H9 (cell line): ENCODE data around the gene ECEL1. TPM values are rescaled to one million over a fixed set of nuclear protein-coding genes. Genes with fewer than 3 reads are reported as not detected.

Source experiments
- DNase-seq: peaks from one replicate; pipeline ENCODE4 v3.0.0-alpha.2; 2017
- H2AFZ ChIP-seq: one replicate; pipeline ENCODE4 v1.6.1; 2013; ENCODE audit warnings: mild to moderate bottlenecking, low read length, control low read depth, moderate library complexity
- H2AK5ac ChIP-seq: 2 replicates; pipeline ENCODE4 v1.6.1; 2013; ENCODE audit warnings: low read length, control low read depth, mixed read lengths; ENCODE audit not compliant: insufficient read length
- H2BK120ac ChIP-seq: one replicate; pipeline ENCODE4 v1.6.1; 2013; ENCODE audit warnings: low read depth, mild to moderate bottlenecking, low read length, control low read depth, inconsistent platforms; ENCODE audit not compliant: poor library complexity, severe bottlenecking
- H2BK12ac ChIP-seq: 2 replicates; pipeline ENCODE4 v1.6.1; 2013; ENCODE audit warnings: low read length, control low read depth, mixed read lengths, low read depth; ENCODE audit not compliant: insufficient read length
- H2BK15ac ChIP-seq: 2 replicates; pipeline ENCODE4 v1.6.1; 2013; ENCODE audit warnings: low read depth, low read length, control low read depth
- H2BK20ac ChIP-seq: one replicate; pipeline ENCODE4 v1.6.1; 2013; ENCODE audit warnings: low read depth, mild to moderate bottlenecking, low read length, control low read depth, inconsistent platforms; ENCODE audit not compliant: poor library complexity, severe bottlenecking
- H2BK5ac ChIP-seq: 2 replicates; pipeline ENCODE4 v1.6.1; 2013; ENCODE audit warnings: low read length, control low read depth, mixed read lengths; ENCODE audit not compliant: insufficient read length
- H3K14ac ChIP-seq: 2 replicates; pipeline ENCODE4 v1.6.1; 2013; ENCODE audit warnings: low read length, control low read depth; ENCODE audit not compliant: insufficient read depth
- H3K18ac ChIP-seq: 2 replicates; pipeline ENCODE4 v1.6.1; 2013; ENCODE audit warnings: low read depth, mild to moderate bottlenecking, mixed read lengths, low read length, control low read depth; ENCODE audit not compliant: insufficient read length
- H3K23ac ChIP-seq: 2 replicates; pipeline ENCODE4 v1.6.1; 2013; ENCODE audit warnings: low read length, control low read depth, mixed read lengths, low read depth; ENCODE audit not compliant: insufficient read length
- H3K23me2 ChIP-seq: 2 replicates; pipeline ENCODE4 v1.6.1; 2013; ENCODE audit warnings: low read depth, mild to moderate bottlenecking, mixed read lengths, low read length, control low read depth; ENCODE audit not compliant: insufficient read length, poor library complexity, severe bottlenecking
- H3K27ac ChIP-seq: 2 replicates; pipeline ENCODE4 v1.5.1; 2013; ENCODE audit warnings: low read length, control low read depth, mixed read lengths, low read depth; ENCODE audit not compliant: insufficient read length
- H3K27me3 ChIP-seq: 2 replicates; pipeline ENCODE4 v1.6.1; 2013; ENCODE audit warnings: low read length, control low read depth, inconsistent platforms; ENCODE audit not compliant: insufficient read depth
- H3K4ac ChIP-seq: 2 replicates; pipeline ENCODE4 v1.6.1; 2013; ENCODE audit warnings: low read depth, mild to moderate bottlenecking, control low read depth, inconsistent platforms, low read length, moderate library complexity
- H3K4me1 ChIP-seq: 2 replicates; pipeline ENCODE4 v1.6.1; 2013; ENCODE audit warnings: low read length, control low read depth, inconsistent platforms; ENCODE audit not compliant: insufficient read depth
- H3K4me2 ChIP-seq: 2 replicates; pipeline ENCODE4 v1.6.1; 2013; ENCODE audit warnings: low read length, control low read depth, mixed read lengths; ENCODE audit not compliant: insufficient read length, insufficient read depth
- H3K56ac ChIP-seq: 2 replicates; pipeline ENCODE4 v1.6.1; 2013; ENCODE audit warnings: low read depth, mild to moderate bottlenecking, mixed read lengths, low read length, control low read depth; ENCODE audit not compliant: insufficient read length
- H3K79me1 ChIP-seq: 2 replicates; pipeline ENCODE4 v1.6.1; 2013; ENCODE audit warnings: low read depth, mild to moderate bottlenecking, moderate library complexity, low read length, control low read depth, inconsistent platforms; ENCODE audit not compliant: insufficient read depth, poor library complexity, severe bottlenecking
- H3K79me2 ChIP-seq: 2 replicates; pipeline ENCODE4 v1.6.1; 2013; ENCODE audit warnings: low read length, control low read depth, inconsistent platforms; ENCODE audit not compliant: insufficient read depth
- H3K9ac ChIP-seq: 2 replicates; pipeline ENCODE4 v1.6.1; 2013; ENCODE audit warnings: low read length, control low read depth, mixed read lengths; ENCODE audit not compliant: insufficient read length; ENCODE audit errors: extremely low read depth
- H3K9me3 ChIP-seq: one replicate; pipeline ENCODE4 v1.6.1; 2013; ENCODE audit warnings: low read depth, low read length, inconsistent platforms; ENCODE audit not compliant: control insufficient read depth
- H3T11ph ChIP-seq: one replicate; pipeline ENCODE4 v1.6.1; 2013; ENCODE audit warnings: mild to moderate bottlenecking, low read length, control low read depth, inconsistent platforms
- H4K20me1 ChIP-seq: one replicate; pipeline ENCODE4 v1.6.1; 2013; ENCODE audit not compliant: control insufficient read depth, insufficient read length, insufficient read depth
- H4K5ac ChIP-seq: 2 replicates; pipeline ENCODE4 v1.6.1; 2013; ENCODE audit warnings: low read depth, mild to moderate bottlenecking, mixed read lengths, low read length, control low read depth; ENCODE audit not compliant: insufficient read length
- H4K8ac ChIP-seq: replicated peaks from 2 replicates; pipeline ENCODE4 v1.6.1; 2013; ENCODE audit warnings: low read length, control low read depth, mixed read lengths, low read depth; ENCODE audit not compliant: insufficient read length
- H4K91ac ChIP-seq: 2 replicates; pipeline ENCODE4 v1.6.1; 2013; ENCODE audit warnings: low read depth, mild to moderate bottlenecking, moderate library complexity, mixed read lengths, low read length, control low read depth; ENCODE audit not compliant: insufficient read length
- H3K27ac Mint-ChIP-seq, 3 experiments: 2 replicates in 2 of 3; 3 replicates in 1 of 3; pipeline ENCODE4 v1.8.0; 2020 to 2021; ENCODE audit warnings: mixed read lengths in 3 of 3, mild to moderate bottlenecking in 1 of 3, moderate library complexity in 1 of 3
- H3K27me3 Mint-ChIP-seq: 2 replicates; pipeline ENCODE4 v1.8.0; 2021; ENCODE audit warnings: low read depth, mild to moderate bottlenecking, moderate library complexity, mixed read lengths
- H3K36me3 Mint-ChIP-seq, 3 experiments: 2 replicates in 2 of 3; 3 replicates in 1 of 3; pipeline ENCODE4 v1.8.0; 2020 to 2021; ENCODE audit warnings: low read depth in 3 of 3, mixed read lengths in 3 of 3; ENCODE audit not compliant: insufficient read depth in 1 of 3
- H3K4me1 Mint-ChIP-seq, 2 experiments: 2 replicates each; pipeline ENCODE4 v1.8.0; 2020; ENCODE audit warnings: mixed read lengths in 2 of 2
- H3K4me3 Mint-ChIP-seq, 2 experiments: 2 replicates in 1 of 2; 3 replicates in 1 of 2; pipeline ENCODE4 v1.8.0; 2020 to 2021; ENCODE audit warnings: mild to moderate bottlenecking in 2 of 2, mixed read lengths in 2 of 2, moderate library complexity in 1 of 2
- H3K9me3 Mint-ChIP-seq, 2 experiments: 2 replicates in 1 of 2; 3 replicates in 1 of 2; pipeline ENCODE4 v1.8.0; 2020; ENCODE audit warnings: mild to moderate bottlenecking in 2 of 2, mixed read lengths in 2 of 2, moderate library complexity in 1 of 2
- WGBS: extraction: QIAGEN DNeasy Blood & Tissue Kit; methylation state at CpG from one replicate; pipeline ENCODE4 v1.1.7; 2013; ENCODE audit warnings: missing lambda C conversion rate, low lambda C conversion rate, mixed read lengths; ENCODE audit not compliant: insufficient read length; ENCODE audit errors: extremely low coverage; 5-methylcytosine and 5-hydroxymethylcytosine counted together
- total RNA-seq: library from RNA; stranded (reverse); gene quantifications from 2 replicates; pipeline ENCODE4 v1.2.1, GENCODE V29; 2021
- TF ChIP-seq, protein P1 (sequence below): fragments of 200-600 bp; sonication (generic); conservative IDR thresholded peaks from 3 replicates; pipeline ENCODE4 v1.8.0; 2021; ENCODE audit warnings: antibody characterized with exemption, mild to moderate bottlenecking

ECEL1 gene
- total RNA-seq, 1 experiment from 2014 or later: 8.4 TPM

DNA sequence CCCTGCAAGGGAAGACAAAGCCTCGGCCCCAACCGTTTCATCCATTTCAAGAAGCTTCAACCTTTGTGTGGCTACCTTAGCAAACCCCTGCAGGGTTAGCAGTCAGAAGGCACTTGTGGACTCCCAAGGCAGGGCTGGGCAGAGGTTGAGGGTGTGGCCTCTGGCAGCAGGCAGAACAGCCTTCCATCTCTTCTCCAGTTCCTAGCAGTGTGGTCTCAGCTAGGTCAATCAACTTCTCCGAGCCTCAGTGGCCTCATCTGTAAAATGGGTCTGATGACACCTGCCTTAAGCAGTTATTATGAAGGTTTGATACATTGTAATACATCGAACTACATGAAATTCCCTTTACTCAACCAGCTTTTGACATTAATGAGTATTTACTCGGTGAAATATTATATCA, 25.7 kb upstream of the ECEL1 start:
- Histone ChIP-seq H2BK5ac (no peak overlapping the region), H3K23me2 (no peaks in the 10 kb centered on the region), H3K4me2 (no peak overlapping the region), H2AK5ac (no peak overlapping the region), H2BK12ac (no peak overlapping the region), H3K9ac (no peak overlapping the region), H3K79me1 (no peaks in the 10 kb centered on the region), H3K79me2 (no peaks in the 10 kb centered on the region), H3K14ac (no peak overlapping the region), H2BK20ac (no peak overlapping the region), H3K27ac (no peak overlapping the region), H4K20me1 (no peaks in the 10 kb centered on the region), H2AFZ (no peak overlapping the region), H3K9me3 (no peaks in the 10 kb centered on the region), H3T11ph (no peak overlapping the region), H2BK15ac (no peak overlapping the region), H4K5ac (no peak overlapping the region), H4K8ac (no peak overlapping the region), H2BK120ac (no peak overlapping the region), H3K23ac (no peak overlapping the region), H3K18ac (no peak overlapping the region), H4K91ac (no peak overlapping the region), H3K56ac (no peak overlapping the region), H3K4ac (no peak overlapping the region), H3K4me1 (no peaks in the 10 kb centered on the region), H3K27me3 (no peaks in the 10 kb centered on the region)
- peaks cover 13 to 32% of the 10 kb centered on the region in 2 experiments for H3K4me1 Mint-ChIP-seq
- peaks cover 0 to 2% of the 10 kb centered on the region in 2 experiments; a peak in 2 of 5 replicates for H3K9me3 Mint-ChIP-seq
- H3K36me3 Mint-ChIP-seq: no peaks in the 10 kb centered on the region
- peaks cover 17% of the 10 kb centered on the region for H3K27me3 Mint-ChIP-seq
- no peak for DNase-seq
- no CpG with 5 or more reads among the region's 5 CpGs for WGBS
- no peak overlapping the region for H3K27ac Mint-ChIP-seq
- TF ChIP-seq, protein P1, sequence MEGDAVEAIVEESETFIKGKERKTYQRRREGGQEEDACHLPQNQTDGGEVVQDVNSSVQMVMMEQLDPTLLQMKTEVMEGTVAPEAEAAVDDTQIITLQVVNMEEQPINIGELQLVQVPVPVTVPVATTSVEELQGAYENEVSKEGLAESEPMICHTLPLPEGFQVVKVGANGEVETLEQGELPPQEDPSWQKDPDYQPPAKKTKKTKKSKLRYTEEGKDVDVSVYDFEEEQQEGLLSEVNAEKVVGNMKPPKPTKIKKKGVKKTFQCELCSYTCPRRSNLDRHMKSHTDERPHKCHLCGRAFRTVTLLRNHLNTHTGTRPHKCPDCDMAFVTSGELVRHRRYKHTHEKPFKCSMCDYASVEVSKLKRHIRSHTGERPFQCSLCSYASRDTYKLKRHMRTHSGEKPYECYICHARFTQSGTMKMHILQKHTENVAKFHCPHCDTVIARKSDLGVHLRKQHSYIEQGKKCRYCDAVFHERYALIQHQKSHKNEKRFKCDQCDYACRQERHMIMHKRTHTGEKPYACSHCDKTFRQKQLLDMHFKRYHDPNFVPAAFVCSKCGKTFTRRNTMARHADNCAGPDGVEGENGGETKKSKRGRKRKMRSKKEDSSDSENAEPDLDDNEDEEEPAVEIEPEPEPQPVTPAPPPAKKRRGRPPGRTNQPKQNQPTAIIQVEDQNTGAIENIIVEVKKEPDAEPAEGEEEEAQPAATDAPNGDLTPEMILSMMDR: no peak
- no peak overlapping the region for H3K4me3 Mint-ChIP-seq
